Measurements from ENCODE around the gene NCK2.

Gene NCK2

DNA sequence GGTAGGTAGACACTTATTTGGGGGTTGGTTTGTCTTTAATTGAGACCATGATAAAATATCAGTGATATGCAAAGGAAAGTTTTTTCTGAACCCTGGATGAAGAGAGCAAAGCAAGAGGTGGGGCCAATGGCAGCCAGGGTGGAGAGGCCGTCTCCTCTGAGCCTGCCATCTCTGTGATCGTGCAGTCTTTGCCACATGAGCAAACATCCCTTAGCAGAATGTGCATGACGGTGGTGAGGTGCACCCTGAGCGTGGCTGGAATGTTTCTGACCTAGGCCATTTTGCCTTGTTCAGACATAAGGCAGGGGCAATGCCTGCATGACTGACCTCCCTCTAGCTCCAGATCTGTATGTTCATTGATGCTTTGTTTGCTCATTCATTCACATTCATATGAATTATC lies 6.0 kb downstream of the NCK2 start:
- TF ChIP-seq ZNF384 (IDR thresholded peaks at IDR 0.05) (no peak), TARDBP (IDR thresholded peaks at IDR 0.05) (no peak), SP1 (IDR thresholded peaks at IDR 0.05) (no peak), CTBP1 (IDR thresholded peaks at IDR 0.05; ENCODE audit: borderline replicate concordance) (no peak), LEF1 (IDR thresholded peaks at IDR 0.05; ENCODE audit: borderline replicate concordance) (no peak), L3MBTL2 (conservative IDR thresholded peaks at IDR 0.05) (no peak), ELF4 (IDR thresholded peaks at IDR 0.05) (no peak), FOXK2 (IDR thresholded peaks at IDR 0.05) (no peak), HDGF (IDR thresholded peaks at IDR 0.05; ENCODE audit: borderline replicate concordance) (no peak), NFRKB (IDR thresholded peaks at IDR 0.05) (no peak), ARNT (IDR thresholded peaks at IDR 0.05) (no peak), SUZ12 (IDR thresholded peaks at IDR 0.05) (no peak)
- TF ChIP-seq, protein P1, sequence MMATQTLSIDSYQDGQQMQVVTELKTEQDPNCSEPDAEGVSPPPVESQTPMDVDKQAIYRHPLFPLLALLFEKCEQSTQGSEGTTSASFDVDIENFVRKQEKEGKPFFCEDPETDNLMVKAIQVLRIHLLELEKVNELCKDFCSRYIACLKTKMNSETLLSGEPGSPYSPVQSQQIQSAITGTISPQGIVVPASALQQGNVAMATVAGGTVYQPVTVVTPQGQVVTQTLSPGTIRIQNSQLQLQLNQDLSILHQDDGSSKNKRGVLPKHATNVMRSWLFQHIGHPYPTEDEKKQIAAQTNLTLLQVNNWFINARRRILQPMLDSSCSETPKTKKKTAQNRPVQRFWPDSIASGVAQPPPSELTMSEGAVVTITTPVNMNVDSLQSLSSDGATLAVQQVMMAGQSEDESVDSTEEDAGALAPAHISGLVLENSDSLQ (IDR thresholded peaks at IDR 0.05) = no peak
- ChIA-PET CTCF (no interaction called here), POLR2A (no interaction called here)
- DNase-seq (ENCODE audit: extremely low spot score) = no peak

DNA sequence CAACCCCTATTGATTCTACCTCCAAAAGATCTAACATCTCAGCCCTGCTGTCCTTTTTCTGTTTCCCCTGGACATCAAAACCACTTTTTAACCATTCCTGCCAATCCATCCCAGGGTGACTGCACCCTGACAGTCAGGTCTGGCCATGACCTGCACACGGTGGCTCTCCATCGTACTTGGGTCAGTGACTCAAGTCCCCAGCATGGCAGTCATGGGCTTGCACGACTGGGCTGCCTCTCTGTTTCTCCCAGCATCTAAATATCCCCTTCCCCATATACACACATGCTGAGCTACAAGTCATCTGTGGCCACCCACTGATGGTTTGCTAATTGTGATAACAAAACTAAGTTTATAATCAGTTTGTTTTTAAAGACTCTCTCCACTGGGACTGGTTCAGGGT lies 6.6 kb downstream of the NCK2 start:
- CTCF ChIA-PET = no interaction called here
- POLR2A ChIA-PET = no interaction called here

DNA sequence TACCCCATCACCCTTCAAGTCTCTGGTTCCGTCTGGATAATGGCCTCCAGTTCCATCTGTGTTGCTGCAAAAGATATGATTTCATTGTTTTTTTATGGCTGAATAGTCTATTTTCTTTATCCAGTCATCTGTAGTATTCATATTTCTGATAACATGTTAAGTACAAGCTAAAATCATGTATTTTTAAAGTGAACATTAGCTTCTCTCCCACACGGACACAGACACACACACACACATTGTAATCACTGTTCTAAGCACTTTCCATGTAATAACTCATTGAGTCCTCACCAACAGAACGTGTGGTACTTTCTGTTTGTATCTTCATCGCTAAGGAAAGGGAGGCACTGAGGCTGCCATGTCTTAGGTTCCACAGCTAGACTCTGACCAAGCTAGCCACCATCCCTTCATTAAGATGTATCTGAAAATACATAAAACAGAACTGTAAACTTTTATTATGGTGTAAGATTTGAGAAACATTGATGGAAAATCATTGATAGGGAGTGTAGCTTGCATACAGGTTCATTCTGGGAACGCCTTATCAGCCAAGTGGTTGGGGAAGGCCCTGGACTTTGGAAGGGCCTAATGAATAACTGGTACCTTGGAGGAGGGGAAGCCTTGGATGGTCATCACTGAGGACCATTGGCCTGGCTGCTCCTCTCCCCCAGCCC lies 8.1 kb downstream of the NCK2 start:
- ChIA-PET CTCF (no interaction called here), POLR2A (no interaction called here)
- no peak for DNase-seq (ENCODE audit: extremely low spot score)
- TF ChIP-seq LEF1 (IDR thresholded peaks at IDR 0.05; ENCODE audit: borderline replicate concordance) (no peak), NFRKB (IDR thresholded peaks at IDR 0.05) (no peak), TARDBP (IDR thresholded peaks at IDR 0.05) (no peak), FOXK2 (IDR thresholded peaks at IDR 0.05) (no peak), SUZ12 (IDR thresholded peaks at IDR 0.05) (no peak), HDGF (IDR thresholded peaks at IDR 0.05; ENCODE audit: borderline replicate concordance) (no peak), BHLHE40 (IDR thresholded peaks at IDR 0.05; ENCODE audit: borderline replicate concordance) (no peak), FOXA1 (IDR thresholded peaks at IDR 0.05) (no peak), ZNF384 (IDR thresholded peaks at IDR 0.05) (no peak), CTBP1 (IDR thresholded peaks at IDR 0.05; ENCODE audit: borderline replicate concordance) (no peak), ELF4 (IDR thresholded peaks at IDR 0.05) (no peak), L3MBTL2 (conservative IDR thresholded peaks at IDR 0.05) (no peak), ARNT (IDR thresholded peaks at IDR 0.05) (no peak), FOXM1 (IDR thresholded peaks at IDR 0.05; ENCODE audit: borderline replicate concordance) (no peak), SP1 (IDR thresholded peaks at IDR 0.05) (no peak)
- TF ChIP-seq, protein P1 (IDR thresholded peaks at IDR 0.05) = no peak

More for the DNA sequence above, 6.6 kb downstream of the NCK2 start:
- TF ChIP-seq HDGF (IDR thresholded peaks at IDR 0.05; ENCODE audit: borderline replicate concordance) (no peak), LEF1 (IDR thresholded peaks at IDR 0.05; ENCODE audit: borderline replicate concordance) (no peak), FOXK2 (IDR thresholded peaks at IDR 0.05) (no peak), FOXM1 (IDR thresholded peaks at IDR 0.05; ENCODE audit: borderline replicate concordance) (no peak), SP1 (IDR thresholded peaks at IDR 0.05) (no peak), SUZ12 (IDR thresholded peaks at IDR 0.05) (no peak), FOXA1 (IDR thresholded peaks at IDR 0.05) (no peak), L3MBTL2 (conservative IDR thresholded peaks at IDR 0.05) (no peak), ARNT (IDR thresholded peaks at IDR 0.05) (no peak), TARDBP (IDR thresholded peaks at IDR 0.05) (no peak), NFRKB (IDR thresholded peaks at IDR 0.05) (no peak), BHLHE40 (IDR thresholded peaks at IDR 0.05; ENCODE audit: borderline replicate concordance) (no peak), ELF4 (IDR thresholded peaks at IDR 0.05) (no peak)
- TF ChIP-seq, protein P1 (IDR thresholded peaks at IDR 0.05) = no peak
- DNase-seq (ENCODE audit: extremely low spot score) = no peak

DNA sequence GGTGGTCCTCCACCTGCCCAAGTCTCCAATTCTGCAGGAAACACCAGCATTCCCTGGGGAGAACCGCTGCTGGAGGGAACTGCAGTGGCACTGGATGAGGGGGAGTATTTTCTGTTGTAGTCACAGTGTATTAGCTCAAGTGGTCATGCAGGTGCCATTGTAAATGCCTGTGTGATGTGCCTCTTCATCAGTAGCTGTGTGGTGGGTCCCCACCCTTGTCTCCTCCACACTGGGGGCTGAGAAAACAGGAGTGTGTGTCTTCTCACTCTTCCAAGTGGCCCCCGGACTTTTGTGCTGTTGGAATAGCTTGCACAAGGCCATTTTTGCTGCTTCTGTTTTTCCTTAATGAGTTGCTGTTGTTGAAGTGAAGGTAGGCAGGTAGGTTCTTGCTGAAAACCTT lies 8.7 kb downstream of the NCK2 start:
- TF ChIP-seq LEF1 (IDR thresholded peaks at IDR 0.05; ENCODE audit: borderline replicate concordance) = no peak
- TF ChIP-seq NFRKB (IDR thresholded peaks at IDR 0.05) = no peak
- no peak for TF ChIP-seq ELF4 (IDR thresholded peaks at IDR 0.05)
- TF ChIP-seq SUZ12 (IDR thresholded peaks at IDR 0.05) = no peak
- TF ChIP-seq ARNT (IDR thresholded peaks at IDR 0.05) = no peak
- TF ChIP-seq HDGF (IDR thresholded peaks at IDR 0.05; ENCODE audit: borderline replicate concordance) = no peak
- no peak for TF ChIP-seq BHLHE40 (IDR thresholded peaks at IDR 0.05; ENCODE audit: borderline replicate concordance)
- TF ChIP-seq TARDBP (IDR thresholded peaks at IDR 0.05) = no peak
- no peak for TF ChIP-seq SP1 (IDR thresholded peaks at IDR 0.05)
- TF ChIP-seq FOXM1 (IDR thresholded peaks at IDR 0.05; ENCODE audit: borderline replicate concordance) = no peak
- no peak for TF ChIP-seq CTBP1 (IDR thresholded peaks at IDR 0.05; ENCODE audit: borderline replicate concordance)
- no peak for TF ChIP-seq FOXK2 (IDR thresholded peaks at IDR 0.05)
- TF ChIP-seq, protein P1 (IDR thresholded peaks at IDR 0.05) = no peak
- TF ChIP-seq L3MBTL2 (conservative IDR thresholded peaks at IDR 0.05) = no peak
- TF ChIP-seq ZNF384 (IDR thresholded peaks at IDR 0.05) = no peak
- TF ChIP-seq FOXA1 (IDR thresholded peaks at IDR 0.05) = no peak
- no peak for DNase-seq (ENCODE audit: extremely low spot score)
- POLR2A ChIA-PET = no interaction called here
- CTCF ChIA-PET = no interaction called here

DNA sequence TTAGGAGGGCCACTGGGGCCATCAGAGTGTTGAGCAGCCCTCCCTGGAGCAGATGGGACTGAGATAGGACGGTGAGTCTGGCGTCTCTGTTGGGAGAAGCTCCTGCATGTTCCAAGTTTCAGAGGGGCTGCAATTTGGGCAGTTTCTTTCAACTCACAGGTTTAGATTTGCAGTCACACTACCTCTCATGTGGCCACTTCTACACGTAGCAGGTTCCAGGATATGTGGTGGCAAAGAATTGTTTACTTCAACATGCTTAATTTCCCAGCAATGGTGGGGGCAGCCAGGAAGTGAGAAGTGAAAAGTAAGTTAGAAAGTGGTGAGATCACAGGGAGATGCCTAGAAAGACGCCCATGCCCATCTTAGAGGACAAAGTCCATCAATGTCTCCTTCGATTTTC lies 9.3 kb downstream of the NCK2 start:
- no peak for DNase-seq (ENCODE audit: extremely low spot score)
- no peak for TF ChIP-seq SP1 (IDR thresholded peaks at IDR 0.05)
- TF ChIP-seq, protein P1 (IDR thresholded peaks at IDR 0.05) = no peak
- TF ChIP-seq ZNF384 (IDR thresholded peaks at IDR 0.05) = no peak
- no peak for TF ChIP-seq TARDBP (IDR thresholded peaks at IDR 0.05)
- no peak for TF ChIP-seq FOXA1 (IDR thresholded peaks at IDR 0.05)
- no peak for TF ChIP-seq LEF1 (IDR thresholded peaks at IDR 0.05; ENCODE audit: borderline replicate concordance)
- TF ChIP-seq HDGF (IDR thresholded peaks at IDR 0.05; ENCODE audit: borderline replicate concordance) = no peak
- ChIA-PET POLR2A (no interaction called here), CTCF (interaction anchor here (0.7 kb wide), 1 partner anchor 22 kb away, joined by 5 read pairs; no protein-coding TSS in a partner anchor)

Data from HEK293T (cell line).